Measurements from ENCODE around the gene SCYGR1.
"Not testable (repeated sequence)": the region's sequence is repeated elsewhere in the genome, so short reads cannot be mapped to it uniquely, and the experiment has no call there.

The SCYGR1 gene

GRCh38 chr2:227387583-227387982, at the start of gene SCYGR1:
SCYGR1 (minus strand) TSS chr2:227387949; CDS start chr2:227387949, 0 bp downstream.
- not testable (repeated sequence) for DNase-seq (ENCODE audit: low spot score)

GRCh38 chr2:227436436-227437174, 48.9 kb upstream of the SCYGR1 start:
- no peak for DNase-seq (ENCODE audit: low spot score)

GRCh38 chr2:227433171-227433570, 45.4 kb upstream of the SCYGR1 start:
- no peak for DNase-seq (ENCODE audit: low spot score)

GRCh38 chr2:227430639-227431038, 42.9 kb upstream of the SCYGR1 start:
- DNase-seq (ENCODE audit: low spot score) = no peak

- DNase-seq (ENCODE audit: low spot score) = no peak
Observed at GRCh38 chr2:227428731-227429285, 41.1 kb upstream of the SCYGR1 start.

GRCh38 chr2:227423656-227424499, 36.1 kb upstream of the SCYGR1 start:
- no peak for DNase-seq (ENCODE audit: low spot score)

GRCh38 chr2:227420087-227421052, 32.6 kb upstream of the SCYGR1 start:
- no peak for DNase-seq (ENCODE audit: low spot score)

GRCh38 chr2:227416701-227417100, 29.0 kb upstream of the SCYGR1 start:
- DNase-seq (ENCODE audit: low spot score) = no peak

GRCh38 chr2:227415538-227416424, 28.0 kb upstream of the SCYGR1 start:
- DNase-seq (ENCODE audit: low spot score) = peak; percentile 83

- no peak for DNase-seq (ENCODE audit: low spot score)
Observed at GRCh38 chr2:227414846-227415245, 27.1 kb upstream of the SCYGR1 start.

- no peak for DNase-seq (ENCODE audit: low spot score)
Observed at GRCh38 chr2:227413371-227413770, 25.6 kb upstream of the SCYGR1 start.

GRCh38 chr2:227412877-227413276, 25.1 kb upstream of the SCYGR1 start:
- DNase-seq (ENCODE audit: low spot score) = no peak

- no peak for DNase-seq (ENCODE audit: low spot score)
Observed at GRCh38 chr2:227411990-227412350, 24.2 kb upstream of the SCYGR1 start.

GRCh38 chr2:227411320-227411989, 23.7 kb upstream of the SCYGR1 start:
- no peak for DNase-seq (ENCODE audit: low spot score)

- no peak for DNase-seq (ENCODE audit: low spot score)
Observed at GRCh38 chr2:227410191-227410590, 22.4 kb upstream of the SCYGR1 start.

- DNase-seq (ENCODE audit: low spot score) = peak; percentile 16
Observed at GRCh38 chr2:227407591-227408151, 19.9 kb upstream of the SCYGR1 start.

- peak; percentile 99 for DNase-seq (ENCODE audit: low spot score)
Observed at GRCh38 chr2:227406177-227407031, 18.7 kb upstream of the SCYGR1 start.

GRCh38 chr2:227404585-227405271, 17.0 kb upstream of the SCYGR1 start:
- no peak for DNase-seq (ENCODE audit: low spot score)
